Measurements from ENCODE around the gene CLDN2. TPM values are rescaled to one million over a fixed set of nuclear protein-coding genes. Genes with fewer than 3 reads are reported as not detected.

The CLDN2 gene
- total and polyA plus RNA-seq, 2 experiments from 2014 or later: 0.09 to 0.66 TPM

DNA sequence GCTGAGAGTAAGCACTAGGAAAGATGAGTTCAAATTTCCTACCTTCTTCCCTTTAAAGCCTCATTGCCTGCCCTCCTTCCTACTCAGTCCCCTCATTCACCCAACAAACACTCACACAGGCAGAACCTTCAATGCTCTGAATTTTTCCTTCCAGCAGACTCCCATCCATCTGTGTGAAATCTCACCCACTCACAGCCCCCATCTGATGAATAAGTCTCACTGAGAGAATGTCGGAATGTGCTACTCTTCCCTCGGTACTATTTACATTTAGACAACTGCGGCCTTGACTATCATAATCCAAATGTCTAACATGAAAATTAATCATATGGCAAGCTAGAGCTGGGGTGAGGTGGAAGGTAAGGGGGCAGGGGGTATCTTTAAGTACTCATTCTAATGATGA, 19.4 kb downstream of the CLDN2 start:
- Histone ChIP-seq H3K36me3 (peaks cover 21% of the 10 kb centered on the region), H3K4me3 (no peak overlapping the region), H3K27ac (no peak overlapping the region), H3K9me3 (ENCODE audit: low read depth) (no peaks in the 10 kb centered on the region), H3K4me1 (ENCODE audit: low read depth) (peaks cover 8% of the 10 kb centered on the region), H3K27me3 (no peaks in the 10 kb centered on the region)
- no peak for DNase-seq (ENCODE audit: low read depth in 1 of 2, low spot score in 1 of 2)
- TF ChIP-seq, protein P1, sequence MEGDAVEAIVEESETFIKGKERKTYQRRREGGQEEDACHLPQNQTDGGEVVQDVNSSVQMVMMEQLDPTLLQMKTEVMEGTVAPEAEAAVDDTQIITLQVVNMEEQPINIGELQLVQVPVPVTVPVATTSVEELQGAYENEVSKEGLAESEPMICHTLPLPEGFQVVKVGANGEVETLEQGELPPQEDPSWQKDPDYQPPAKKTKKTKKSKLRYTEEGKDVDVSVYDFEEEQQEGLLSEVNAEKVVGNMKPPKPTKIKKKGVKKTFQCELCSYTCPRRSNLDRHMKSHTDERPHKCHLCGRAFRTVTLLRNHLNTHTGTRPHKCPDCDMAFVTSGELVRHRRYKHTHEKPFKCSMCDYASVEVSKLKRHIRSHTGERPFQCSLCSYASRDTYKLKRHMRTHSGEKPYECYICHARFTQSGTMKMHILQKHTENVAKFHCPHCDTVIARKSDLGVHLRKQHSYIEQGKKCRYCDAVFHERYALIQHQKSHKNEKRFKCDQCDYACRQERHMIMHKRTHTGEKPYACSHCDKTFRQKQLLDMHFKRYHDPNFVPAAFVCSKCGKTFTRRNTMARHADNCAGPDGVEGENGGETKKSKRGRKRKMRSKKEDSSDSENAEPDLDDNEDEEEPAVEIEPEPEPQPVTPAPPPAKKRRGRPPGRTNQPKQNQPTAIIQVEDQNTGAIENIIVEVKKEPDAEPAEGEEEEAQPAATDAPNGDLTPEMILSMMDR (IDR thresholded peaks at IDR 0.05; ENCODE audit: low read depth, low read length): no peak

DNA sequence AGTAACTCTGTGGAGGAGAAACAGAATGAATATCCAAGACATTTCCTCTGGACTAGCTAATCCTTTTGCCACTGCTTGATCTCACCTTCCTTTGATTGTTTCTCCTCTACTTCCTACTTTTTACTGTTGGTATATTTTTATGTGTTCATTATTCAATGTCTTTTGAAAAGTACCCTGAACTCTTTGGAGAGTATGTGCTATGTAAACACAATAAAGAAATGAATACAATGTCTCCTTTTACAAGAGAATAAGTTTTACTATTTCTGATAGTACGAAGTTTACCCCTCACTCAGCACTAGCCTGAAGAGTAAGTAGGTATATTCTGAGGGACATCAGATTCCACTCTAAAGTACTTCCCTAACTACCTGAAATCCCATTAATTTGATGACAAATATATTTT, 19.9 kb downstream of the CLDN2 start:
- no peaks in the 10 kb centered on the region for H3K9me3 ChIP-seq (ENCODE audit: low read depth)
- no peak overlapping the region for H3K4me3 ChIP-seq
- peaks cover 6% of the 10 kb centered on the region for H3K4me1 ChIP-seq (ENCODE audit: low read depth)
- TF ChIP-seq, protein P1 (IDR thresholded peaks at IDR 0.05; ENCODE audit: low read depth, low read length): no peak
- H3K27me3 ChIP-seq: no peaks in the 10 kb centered on the region
- DNase-seq (ENCODE audit: low read depth in 1 of 2, low spot score in 1 of 2): no peak
- H3K36me3 ChIP-seq: peaks cover 21% of the 10 kb centered on the region
- no peak overlapping the region for H3K27ac ChIP-seq

DNA sequence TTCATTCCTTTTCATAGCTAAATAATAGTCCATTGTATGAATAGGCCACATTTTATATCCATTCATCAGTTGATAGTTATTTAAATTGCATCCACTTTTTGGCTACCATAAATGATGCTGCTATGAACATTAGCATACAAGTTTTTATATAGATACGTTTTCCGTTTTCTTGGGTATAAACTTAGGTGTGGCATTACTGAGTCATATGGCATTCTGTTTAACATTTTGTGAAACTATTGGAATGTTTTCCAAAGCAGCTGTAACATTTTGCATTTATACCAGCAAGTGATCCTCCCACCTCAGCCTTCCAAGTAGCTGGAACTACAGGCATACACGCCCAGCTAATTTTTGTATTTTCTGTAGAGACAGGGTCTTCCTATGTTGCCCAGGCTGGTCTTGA, 26.3 kb downstream of the CLDN2 start:
- H3K27ac ChIP-seq: no peak overlapping the region
- H3K4me3 ChIP-seq: no peak overlapping the region
- H3K4me1 ChIP-seq (ENCODE audit: low read depth): no peaks in the 10 kb centered on the region
- H3K9me3 ChIP-seq (ENCODE audit: low read depth): no peaks in the 10 kb centered on the region
- H3K27me3 ChIP-seq: no peaks in the 10 kb centered on the region
- DNase-seq (ENCODE audit: low read depth in 1 of 2, low spot score in 1 of 2): no peak
- TF ChIP-seq, protein P1 (IDR thresholded peaks at IDR 0.05; ENCODE audit: low read depth, low read length): no peak
- H3K36me3 ChIP-seq: peaks cover 8% of the 10 kb centered on the region

DNA sequence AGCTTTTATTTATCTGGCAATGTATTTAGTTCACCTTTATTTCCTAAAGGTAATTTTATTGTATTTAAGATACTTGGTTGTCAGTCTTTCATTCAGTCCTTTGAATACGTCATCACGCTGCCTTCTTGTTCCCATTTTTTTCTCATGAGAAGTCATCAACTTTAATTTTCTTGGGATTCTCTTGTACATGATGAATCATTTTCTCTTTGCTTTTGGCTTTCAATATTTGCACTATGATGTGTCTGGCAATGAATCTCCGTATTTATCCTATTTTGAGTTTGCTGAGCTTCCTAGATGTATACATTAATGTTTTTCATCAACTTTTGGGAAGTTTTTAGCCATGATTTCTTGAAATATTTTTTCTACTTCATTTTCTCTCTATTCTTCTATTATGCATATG, 28.4 kb downstream of the CLDN2 start:
- Histone ChIP-seq H3K27ac (no peak overlapping the region), H3K36me3 (peaks cover 4% of the 10 kb centered on the region), H3K4me1 (ENCODE audit: low read depth) (peaks cover 9% of the 10 kb centered on the region), H3K4me3 (no peak overlapping the region), H3K27me3 (no peaks in the 10 kb centered on the region), H3K9me3 (ENCODE audit: low read depth) (no peaks in the 10 kb centered on the region)
- TF ChIP-seq, protein P1 (IDR thresholded peaks at IDR 0.05; ENCODE audit: low read depth, low read length): no peak
- DNase-seq (ENCODE audit: low read depth in 1 of 2, low spot score in 1 of 2): no peak

DNA sequence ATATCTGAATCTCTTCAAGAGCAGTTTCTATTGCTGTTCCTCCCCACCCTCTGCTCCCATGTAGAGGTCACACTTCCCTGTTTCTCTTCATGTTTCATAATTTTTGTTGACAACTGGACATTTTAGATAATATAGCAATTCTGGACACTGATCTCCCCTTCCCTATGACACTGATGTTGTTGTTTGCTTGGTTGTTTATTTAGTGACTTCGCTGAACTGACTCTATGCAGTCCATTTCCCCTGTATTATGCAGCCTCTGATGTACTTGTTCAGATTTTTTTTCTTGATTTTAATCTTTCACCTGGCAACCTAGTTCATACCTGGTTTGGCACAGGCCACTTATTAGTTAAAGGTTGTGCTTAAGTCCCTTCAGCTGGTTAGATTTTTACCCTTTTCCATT, 29.2 kb downstream of the CLDN2 start:
- Histone ChIP-seq H3K27ac (no peak overlapping the region), H3K4me3 (no peak overlapping the region), H3K27me3 (no peaks in the 10 kb centered on the region), H3K9me3 (ENCODE audit: low read depth) (no peaks in the 10 kb centered on the region), H3K4me1 (ENCODE audit: low read depth) (peaks cover 9% of the 10 kb centered on the region), H3K36me3 (peaks cover 6% of the 10 kb centered on the region)
- TF ChIP-seq, protein P1 (IDR thresholded peaks at IDR 0.05; ENCODE audit: low read depth, low read length): no peak
- DNase-seq (ENCODE audit: low read depth in 1 of 2, low spot score in 1 of 2): no peak

DNA sequence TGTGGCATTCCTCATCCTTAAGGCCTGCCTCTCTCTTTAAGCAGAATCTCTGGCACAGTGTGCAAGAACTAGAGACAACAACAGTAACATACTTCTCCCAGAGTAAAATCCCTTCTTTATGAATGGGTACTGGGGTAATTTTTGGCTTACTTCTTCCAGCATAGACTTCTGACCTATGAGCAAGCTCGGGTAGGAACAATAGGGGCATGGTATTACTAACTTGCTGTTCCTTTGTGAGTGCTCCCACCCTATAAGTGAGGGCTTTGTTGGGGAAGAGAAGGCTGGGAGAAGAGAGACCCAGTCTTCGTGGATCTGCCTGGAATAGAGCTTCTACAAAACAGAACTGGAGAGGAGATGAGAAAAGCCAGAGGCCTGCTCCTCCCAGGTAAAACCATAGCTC, 30.2 kb downstream of the CLDN2 start:
- TF ChIP-seq, protein P1 (IDR thresholded peaks at IDR 0.05; ENCODE audit: low read depth, low read length): no peak
- Histone ChIP-seq H3K27ac (no peak overlapping the region), H3K4me3 (no peak overlapping the region), H3K36me3 (peaks cover 10% of the 10 kb centered on the region), H3K9me3 (ENCODE audit: low read depth) (no peaks in the 10 kb centered on the region), H3K4me1 (ENCODE audit: low read depth) (peaks cover 9% of the 10 kb centered on the region), H3K27me3 (no peaks in the 10 kb centered on the region)
- DNase-seq (ENCODE audit: low read depth in 1 of 2, low spot score in 1 of 2): no peak
